Mesendoderm (in vitro differentiated cells): ENCODE data around the gene PHF2.

Experiments used
- DNase-seq: peaks from one replicate; pipeline ENCODE4 v3.0.0; 2013
- H2AK5ac ChIP-seq: 2 replicates; pipeline ENCODE4 v1.6.1; 2013; ENCODE audit warnings: low read length, inconsistent platforms
- H2BK120ac ChIP-seq: 2 replicates; pipeline ENCODE4 v1.6.1; 2013; ENCODE audit warnings: low read depth, mild to moderate bottlenecking, low read length, moderate library complexity, mixed read lengths
- H2BK15ac ChIP-seq: replicated peaks from 2 replicates; pipeline ENCODE4 v1.6.1; 2013; ENCODE audit warnings: low read depth, mild to moderate bottlenecking, moderate library complexity
- H2BK5ac ChIP-seq: 2 replicates; pipeline ENCODE4 v1.6.1; 2013; ENCODE audit warnings: low read length, inconsistent platforms
- H3K18ac ChIP-seq: 2 replicates; pipeline ENCODE4 v1.6.1; 2013; ENCODE audit warnings: mild to moderate bottlenecking, low read length, mixed read lengths
- H3K23ac ChIP-seq: one replicate; pipeline ENCODE4 v1.6.1; 2013; ENCODE audit warnings: low read length
- H3K27ac ChIP-seq: 2 replicates; pipeline ENCODE4 v1.5.1; 2013; ENCODE audit warnings: low read depth, mild to moderate bottlenecking, inconsistent platforms, low read length, moderate library complexity
- H3K27me3 ChIP-seq: 2 replicates; pipeline ENCODE4 v1.6.1; 2013; ENCODE audit warnings: low read length, control low read depth, mild to moderate bottlenecking, inconsistent platforms; ENCODE audit not compliant: insufficient read depth, poor library complexity
- H3K36me3 ChIP-seq: 2 replicates; pipeline ENCODE4 v1.6.1; 2013; ENCODE audit warnings: low read length, inconsistent platforms; ENCODE audit not compliant: control insufficient read depth, insufficient read depth
- H3K4ac ChIP-seq: one replicate; pipeline ENCODE4 v1.6.1; 2013; ENCODE audit warnings: low read depth, mild to moderate bottlenecking, low read length, moderate library complexity
- H3K4me1 ChIP-seq: 2 replicates; pipeline ENCODE4 v1.6.1; 2013; ENCODE audit warnings: low read depth, low read length, inconsistent platforms; ENCODE audit not compliant: control insufficient read depth
- H3K4me2 ChIP-seq: 2 replicates; pipeline ENCODE4 v1.6.1; 2013; ENCODE audit warnings: low read length
- H3K4me3 ChIP-seq: 2 replicates; pipeline ENCODE4 v1.5.1; 2013; ENCODE audit warnings: mild to moderate bottlenecking, low read length
- H3K56ac ChIP-seq: one replicate; pipeline ENCODE4 v1.6.1; 2013; ENCODE audit warnings: low read length
- H3K79me1 ChIP-seq: 2 replicates; pipeline ENCODE4 v1.6.1; 2013; ENCODE audit warnings: low read length, inconsistent platforms
- H3K79me2 ChIP-seq: 2 replicates; pipeline ENCODE4 v1.6.1; 2013; ENCODE audit warnings: mild to moderate bottlenecking, low read length; ENCODE audit not compliant: control insufficient read depth, insufficient read depth
- H3K9ac ChIP-seq: 2 replicates; pipeline ENCODE4 v1.6.1; 2013; ENCODE audit warnings: low read length, inconsistent platforms
- H4K5ac ChIP-seq: one replicate; pipeline ENCODE4 v1.6.1; 2013; ENCODE audit warnings: low read length
- H4K8ac ChIP-seq: one replicate; pipeline ENCODE4 v1.6.1; 2013; ENCODE audit warnings: low read depth, mild to moderate bottlenecking, control low read depth, low read length, moderate library complexity
- WGBS: extraction: QIAGEN DNeasy Blood & Tissue Kit; methylation state at CpG from one replicate; pipeline ENCODE4 v1.1.7; 2013; ENCODE audit warnings: low lambda C conversion rate, missing lambda C conversion rate; ENCODE audit not compliant: insufficient coverage; ENCODE audit errors: extremely low coverage; 5-methylcytosine and 5-hydroxymethylcytosine counted together

PHF2 gene

GRCh38 chr9:93686880-93687236 is 110.5 kb downstream of the PHF2 start:
- H3K4ac ChIP-seq, result no peak overlapping the region
- H3K79me1 ChIP-seq, result no peaks in the 10 kb centered on the region
- H3K23ac ChIP-seq, result no peak overlapping the region
- H2BK15ac ChIP-seq, result no peak overlapping the region
- no peak overlapping the region for H2AK5ac ChIP-seq
- DNase-seq, result no peak
- no peak overlapping the region for H3K18ac ChIP-seq
- no peak overlapping the region for H2BK5ac ChIP-seq
- no peaks in the 10 kb centered on the region for H3K27me3 ChIP-seq
- no peak overlapping the region for H3K4me3 ChIP-seq
- H3K79me2 ChIP-seq, result no peaks in the 10 kb centered on the region
- no peak overlapping the region for H3K56ac ChIP-seq
- no peaks in the 10 kb centered on the region for H3K36me3 ChIP-seq
- no peak overlapping the region for H4K5ac ChIP-seq
- no peak overlapping the region for H3K27ac ChIP-seq
- no CpG with 5 or more reads among the region's 3 CpGs for WGBS
- no peaks in the 10 kb centered on the region for H3K4me1 ChIP-seq
- no peak overlapping the region for H4K8ac ChIP-seq
- H3K4me2 ChIP-seq, result no peak overlapping the region
- no peak overlapping the region for H3K9ac ChIP-seq
- no peak overlapping the region for H2BK120ac ChIP-seq

GRCh38 chr9:93690618-93691017 is 114.2 kb downstream of the PHF2 start:
- H3K23ac ChIP-seq, result no peak overlapping the region
- H2BK15ac ChIP-seq, result no peak overlapping the region
- H3K79me1 ChIP-seq, result no peaks in the 10 kb centered on the region
- no peak overlapping the region for H3K27ac ChIP-seq
- no peak overlapping the region for H3K9ac ChIP-seq
- H2BK5ac ChIP-seq, result no peak overlapping the region
- H3K4me1 ChIP-seq, result no peaks in the 10 kb centered on the region
- no peak overlapping the region for H4K5ac ChIP-seq
- no peaks in the 10 kb centered on the region for H3K79me2 ChIP-seq
- no peak overlapping the region for H3K4me3 ChIP-seq
- no peak overlapping the region for H3K18ac ChIP-seq
- H3K27me3 ChIP-seq, result no peaks in the 10 kb centered on the region
- no peaks in the 10 kb centered on the region for H3K36me3 ChIP-seq
- no peak overlapping the region for H3K4ac ChIP-seq
- no peak overlapping the region for H4K8ac ChIP-seq
- DNase-seq, result no peak
- H2BK120ac ChIP-seq, result no peak overlapping the region
- H3K4me2 ChIP-seq, result no peak overlapping the region
- WGBS, result no CpG with 5 or more reads among the region's 1 CpG
- no peak overlapping the region for H2AK5ac ChIP-seq
- no peak overlapping the region for H3K56ac ChIP-seq

GRCh38 chr9:93693129-93693528 is 116.7 kb downstream of the PHF2 start:
- no peaks in the 10 kb centered on the region for H3K4me1 ChIP-seq
- no peak for DNase-seq
- no peak overlapping the region for H3K4me2 ChIP-seq
- no CpG with 5 or more reads among the region's 3 CpGs for WGBS
- no peak overlapping the region for H2BK5ac ChIP-seq
- no peak overlapping the region for H3K18ac ChIP-seq
- no peaks in the 10 kb centered on the region for H3K27me3 ChIP-seq
- no peak overlapping the region for H2BK15ac ChIP-seq
- no peak overlapping the region for H4K5ac ChIP-seq
- no peak overlapping the region for H2BK120ac ChIP-seq
- no peak overlapping the region for H3K23ac ChIP-seq
- H3K9ac ChIP-seq, result no peak overlapping the region
- no peak overlapping the region for H4K8ac ChIP-seq
- H2AK5ac ChIP-seq, result no peak overlapping the region
- no peak overlapping the region for H3K56ac ChIP-seq
- H3K4me3 ChIP-seq, result no peak overlapping the region
- H3K4ac ChIP-seq, result no peak overlapping the region
- no peaks in the 10 kb centered on the region for H3K79me2 ChIP-seq
- H3K27ac ChIP-seq, result no peak overlapping the region
- H3K79me1 ChIP-seq, result no peaks in the 10 kb centered on the region
- H3K36me3 ChIP-seq, result no peaks in the 10 kb centered on the region

DNA sequence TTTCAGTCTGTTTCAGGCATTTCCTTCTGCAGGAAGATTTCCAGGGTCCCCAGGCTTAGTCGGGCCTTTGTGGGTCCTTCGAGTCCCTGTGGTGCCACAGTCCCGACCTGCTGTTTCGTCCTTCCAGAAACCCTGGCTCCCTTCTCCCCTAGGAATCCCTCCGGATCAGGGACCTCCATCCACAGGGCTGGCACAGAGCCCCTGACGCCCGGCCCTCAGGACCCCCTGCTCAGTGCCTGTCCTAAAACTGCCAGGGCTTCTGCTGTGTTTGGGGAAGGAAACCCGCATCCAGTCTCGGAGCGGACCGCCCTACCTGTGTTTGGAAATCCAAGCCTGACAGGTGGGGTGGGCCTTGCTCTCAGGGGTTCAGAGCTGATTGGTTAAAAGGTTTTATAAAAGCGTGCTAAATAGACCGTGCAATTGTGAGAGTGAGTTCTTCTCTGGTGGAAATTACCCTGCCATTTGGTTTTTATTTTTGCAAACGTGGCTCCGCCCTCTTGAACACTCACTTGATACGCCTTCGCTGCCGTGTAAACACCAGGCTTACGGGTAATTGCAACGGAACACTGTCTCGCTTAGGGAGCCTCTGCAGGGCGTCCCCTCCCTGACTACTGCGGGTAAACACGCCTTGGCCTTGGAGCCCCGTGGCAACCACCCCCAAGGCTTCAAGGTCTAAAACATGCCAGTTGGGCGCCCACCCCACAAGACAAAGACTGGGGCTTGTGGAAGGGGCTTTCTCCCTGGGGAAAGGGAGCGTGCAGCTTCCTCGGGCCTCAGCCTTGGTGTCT is 121.2 kb downstream of the PHF2 start:
- Histone ChIP-seq H3K9ac (no peak overlapping the region), H4K8ac (no peak overlapping the region), H3K4ac (no peak overlapping the region), H3K27ac (no peak overlapping the region), H3K4me2 (no peak overlapping the region), H3K36me3 (no peaks in the 10 kb centered on the region), H4K5ac (no peak overlapping the region), H2BK5ac (no peak overlapping the region), H3K56ac (no peak overlapping the region), H2BK15ac (no peak overlapping the region), H3K79me1 (no peaks in the 10 kb centered on the region), H2AK5ac (no peak overlapping the region), H3K27me3 (no peaks in the 10 kb centered on the region), H3K18ac (no peak overlapping the region), H3K23ac (no peak overlapping the region), H3K4me1 (no peaks in the 10 kb centered on the region), H2BK120ac (no peak overlapping the region), H3K4me3 (no peak overlapping the region), H3K79me2 (no peaks in the 10 kb centered on the region)
- DNase-seq, result no peak
- no CpG with 5 or more reads among the region's 28 CpGs for WGBS

- Histone ChIP-seq H2BK120ac (no peak overlapping the region), H3K79me2 (no peaks in the 10 kb centered on the region), H4K8ac (no peak overlapping the region), H4K5ac (no peak overlapping the region), H3K27ac (no peak overlapping the region), H3K79me1 (no peaks in the 10 kb centered on the region), H2BK5ac (no peak overlapping the region), H3K4me2 (no peak overlapping the region), H3K56ac (no peak overlapping the region), H2AK5ac (no peak overlapping the region), H2BK15ac (no peak overlapping the region), H3K23ac (no peak overlapping the region), H3K27me3 (no peaks in the 10 kb centered on the region), H3K9ac (no peak overlapping the region), H3K4me3 (no peak overlapping the region), H3K36me3 (no peaks in the 10 kb centered on the region), H3K4me1 (no peaks in the 10 kb centered on the region), H3K4ac (no peak overlapping the region), H3K18ac (no peak overlapping the region)
- DNase-seq, result no peak
- no CpG with 5 or more reads among the region's 16 CpGs for WGBS
These were observed 121.9 kb downstream of the PHF2 start for GRCh38 chr9:93698140-93698908.
